A673 (cell line): ENCODE results near the gene SMIM13. TPM values are rescaled to one million over a fixed set of nuclear protein-coding genes. Genes with fewer than 3 reads are reported as not detected.

Source experiments
- BruUV-seq: library from RNA; stranded (reverse); fragments of 400-500 nt; replicated peaks from 2 replicates; lab custom pipeline; 2021; lab: Mats Ljungman, UMichigan
- CTCF ChIA-PET: fragments of 300-600 bp; sonication (Branson Sonifier 250); formaldehyde crosslinking; loops from one replicate; lab custom pipeline; 2022; ENCODE audit warnings: antibody characterized with exemption; lab: Charles Lee
- POLR2A ChIA-PET: fragments of 300-600 bp; sonication (Branson Sonifier 250); formaldehyde crosslinking; loops from one replicate; lab custom pipeline; 2022; ENCODE audit warnings: antibody characterized with exemption; ENCODE audit not compliant: low non-redundant PET; lab: Charles Lee
- DNase-seq: peaks from one replicate; pipeline ENCODE4 v3.0.0-alpha.2; 2015; ENCODE audit warnings: low spot score
- H3K27ac ChIP-seq: fragments of 200-600 bp; sonication (generic); 2 replicates; pipeline ENCODE4 v1.5.1; 2016; ENCODE audit warnings: mixed run types, low read depth, mild to moderate bottlenecking, mixed read lengths, antibody characterized with exemption, low read length; ENCODE audit not compliant: poor library complexity, severe bottlenecking
- H3K27me3 ChIP-seq: fragments of 200-600 bp; sonication (generic); replicated peaks from 2 replicates; pipeline ENCODE4 v1.6.1; 2017; ENCODE audit warnings: mixed run types, low read depth, mild to moderate bottlenecking, mixed read lengths, antibody characterized with exemption, low read length; ENCODE audit not compliant: insufficient read depth, poor library complexity
- H3K36me3 ChIP-seq: fragments of 200-600 bp; sonication (generic); 2 replicates; pipeline ENCODE4 v1.6.1; 2016; ENCODE audit warnings: mixed run types, mild to moderate bottlenecking, mixed read lengths, antibody characterized with exemption, low read length; ENCODE audit not compliant: insufficient read depth, poor library complexity, severe bottlenecking
- H3K4me1 ChIP-seq: fragments of 200-600 bp; sonication (generic); 2 replicates; pipeline ENCODE4 v1.6.1; 2017; ENCODE audit warnings: mixed run types, mild to moderate bottlenecking, mixed read lengths, antibody characterized with exemption, low read length; ENCODE audit not compliant: insufficient read depth, poor library complexity, severe bottlenecking
- H3K4me3 ChIP-seq: fragments of 200-600 bp; sonication (generic); 2 replicates; pipeline ENCODE4 v1.5.1; 2016; ENCODE audit warnings: low read depth, mixed run types, mild to moderate bottlenecking, mixed read lengths, low read length; ENCODE audit not compliant: poor library complexity, severe bottlenecking
- H3K9me3 ChIP-seq: fragments of 200-600 bp; sonication (generic); 2 replicates; pipeline ENCODE4 v1.6.1; 2016; ENCODE audit warnings: mixed run types, low read depth, mild to moderate bottlenecking, mixed read lengths, antibody characterized with exemption, low read length; ENCODE audit not compliant: poor library complexity, severe bottlenecking
- CTCF ChIP-seq: fragments of 300-800, 200-600 bp; sonication (generic); conservative IDR thresholded peaks from 2 replicates; pipeline ENCODE4 v1.5.1; 2017; ENCODE audit warnings: low read depth, mild to moderate bottlenecking, antibody characterized with exemption, low read length, moderate library complexity, mixed read lengths
- EZH2 ChIP-seq: fragments of 200-600 bp; sonication (generic); IDR thresholded peaks from 2 replicates; pipeline ENCODE4 v1.6.1; 2017; ENCODE audit warnings: borderline replicate concordance, low read depth, mild to moderate bottlenecking, mixed read lengths, antibody characterized with exemption, low read length; ENCODE audit not compliant: poor library complexity, severe bottlenecking
- intact Hi-C: fragments of 100-400 bp; cut with micrococcal nuclease; formaldehyde crosslinking; loops from one replicate; pipeline ENCODE4 v1.10.0; 2022; ENCODE audit not compliant: unreplicated experiment
- total RNA-seq: library from RNA; stranded (reverse); gene quantifications from 2 replicates; pipeline ENCODE4 v1.2.3, GENCODE V29; 2021

SMIM13 gene
- total RNA-seq, 1 experiment from 2014 or later: 18.9 TPM

GRCh38 chr6:11094941-11095340 is 1.3 kb downstream of the SMIM13 start:
- TSS peak; percentile 49 for BruUV-seq
- peaks cover 5% of the 10 kb centered on the region for H3K36me3 ChIP-seq
- POLR2A ChIA-PET: no interaction called here
- intact Hi-C loops: loop anchor here (1.0 kb wide), 1 partner anchor 401 kb away; no protein-coding TSS in a partner anchor
- peak overlapping the region; percentile 94 for H3K27ac ChIP-seq
- peaks cover 19% of the 10 kb centered on the region for H3K4me1 ChIP-seq
- H3K4me3 ChIP-seq: peak overlapping the region; percentile 84
- TF ChIP-seq EZH2 (no peak), CTCF (no peak)
- DNase-seq: no peak
- H3K27me3 ChIP-seq: no peaks in the 10 kb centered on the region
- CTCF ChIA-PET: no interaction called here
- H3K9me3 ChIP-seq: peaks cover 3% of the 10 kb centered on the region

GRCh38 chr6:11096109-11096508 is 2.5 kb downstream of the SMIM13 start:
- ChIA-PET POLR2A (no interaction called here), CTCF (interaction anchor here (1.0 to 1.2 kb wide), 2 partner anchors 11 to 146 kb away, joined by 4 to 5 read pairs; no protein-coding TSS in a partner anchor)
- peak; percentile 86 for DNase-seq
- no TSS peak for BruUV-seq
- no peaks in the 10 kb centered on the region for H3K27me3 ChIP-seq
- intact Hi-C loops: no loop called here
- H3K36me3 ChIP-seq: peaks cover 5% of the 10 kb centered on the region
- H3K27ac ChIP-seq: no peak overlapping the region
- TF ChIP-seq CTCF (no peak), EZH2 (no peak)
- peaks cover 3% of the 10 kb centered on the region for H3K9me3 ChIP-seq
- peak overlapping the region; percentile 84 for H3K4me3 ChIP-seq
- peaks cover 19% of the 10 kb centered on the region for H3K4me1 ChIP-seq

- Histone ChIP-seq H3K4me3 (no peak overlapping the region), H3K27me3 (no peaks in the 10 kb centered on the region), H3K27ac (no peak overlapping the region), H3K36me3 (peaks cover 5% of the 10 kb centered on the region), H3K4me1 (peaks cover 19% of the 10 kb centered on the region), H3K9me3 (peaks cover 3% of the 10 kb centered on the region)
- POLR2A ChIA-PET: no interaction called here
- DNase-seq: no peak
- CTCF ChIA-PET: no interaction called here
- BruUV-seq: no TSS peak
- TF ChIP-seq CTCF (no peak), EZH2 (no peak)
- intact Hi-C loops: no loop called here
Observed at GRCh38 chr6:11097476-11097875, 3.8 kb downstream of the SMIM13 start.
